Measurements from ENCODE around the gene TGIF2.

Gene TGIF2

GRCh38 chr20:36573798-36574365 is 485 bp downstream of the TGIF2 start:
- TF ChIP-seq CTCF (IDR thresholded peaks at IDR 0.05; ENCODE audit: low read depth, low read length, poor library complexity, severe bottlenecking) (peak; percentile 25), EZH2phosphoT487 (IDR thresholded peaks at IDR 0.05; ENCODE audit: borderline replicate concordance, low read length) (no peak)
- Histone ChIP-seq H3K4me1 (ENCODE audit: control insufficient read depth, low read length) (peaks cover 27% of the 10 kb centered on the region), H3K27ac (ENCODE audit: low read depth, low read length) (peak overlapping the region; percentile 77), H3K27me3 (ENCODE audit: control insufficient read depth, low read length) (no peaks in the 10 kb centered on the region), H3K4me2 (ENCODE audit: low read length) (peak overlapping the region; percentile 93), H3K9me3 (ENCODE audit: control insufficient read depth, insufficient read depth, low read length) (no peaks in the 10 kb centered on the region), H3F3A (ENCODE audit: control insufficient read depth, insufficient read depth) (peaks cover 16% of the 10 kb centered on the region), H3K9me2 (replicated peaks; ENCODE audit: control insufficient read depth, low read length) (no peaks in the 10 kb centered on the region), H3K4me3 (ENCODE audit: low read length) (peak overlapping the region; percentile 87), H3K79me2 (ENCODE audit: control insufficient read depth, low read length) (peaks cover 60% of the 10 kb centered on the region), H4K20me1 (ENCODE audit: control insufficient read depth, insufficient read depth, low read depth, low read length) (peaks cover 21% of the 10 kb centered on the region), H3K36me3 (ENCODE audit: control insufficient read depth, low read length) (peaks cover 37% of the 10 kb centered on the region)

GRCh38 chr20:36574366-36575135 is 1.2 kb downstream of the TGIF2 start:
- TF ChIP-seq CTCF (IDR thresholded peaks at IDR 0.05; ENCODE audit: low read depth, low read length, poor library complexity, severe bottlenecking) (no peak), EZH2phosphoT487 (IDR thresholded peaks at IDR 0.05; ENCODE audit: borderline replicate concordance, low read length) (no peak)
- Histone ChIP-seq H3F3A (ENCODE audit: control insufficient read depth, insufficient read depth) (peaks cover 16% of the 10 kb centered on the region), H3K27me3 (ENCODE audit: control insufficient read depth, low read length) (no peaks in the 10 kb centered on the region), H3K36me3 (ENCODE audit: control insufficient read depth, low read length) (peaks cover 43% of the 10 kb centered on the region), H3K79me2 (ENCODE audit: control insufficient read depth, low read length) (peaks cover 65% of the 10 kb centered on the region), H4K20me1 (ENCODE audit: control insufficient read depth, insufficient read depth, low read depth, low read length) (peaks cover 21% of the 10 kb centered on the region), H3K4me3 (ENCODE audit: low read length) (peak overlapping the region; percentile 87), H3K4me1 (ENCODE audit: control insufficient read depth, low read length) (peaks cover 27% of the 10 kb centered on the region), H3K9me2 (replicated peaks; ENCODE audit: control insufficient read depth, low read length) (no peaks in the 10 kb centered on the region), H3K27ac (ENCODE audit: low read depth, low read length) (peak overlapping the region; percentile 77), H3K4me2 (ENCODE audit: low read length) (peak overlapping the region; percentile 93), H3K9me3 (ENCODE audit: control insufficient read depth, insufficient read depth, low read length) (no peaks in the 10 kb centered on the region)

- Histone ChIP-seq H4K20me1 (ENCODE audit: control insufficient read depth, insufficient read depth, low read depth, low read length) (peaks cover 21% of the 10 kb centered on the region), H3K4me3 (ENCODE audit: low read length) (no peak overlapping the region; the same call in 1 of the 2 replicates), H3K36me3 (ENCODE audit: control insufficient read depth, low read length) (peaks cover 56% of the 10 kb centered on the region), H3K27me3 (ENCODE audit: control insufficient read depth, low read length) (no peaks in the 10 kb centered on the region), H3K9me2 (replicated peaks; ENCODE audit: control insufficient read depth, low read length) (no peaks in the 10 kb centered on the region), H3F3A (ENCODE audit: control insufficient read depth, insufficient read depth) (peaks cover 16% of the 10 kb centered on the region), H3K79me2 (ENCODE audit: control insufficient read depth, low read length) (peaks cover 72% of the 10 kb centered on the region), H3K4me1 (ENCODE audit: control insufficient read depth, low read length) (peaks cover 27% of the 10 kb centered on the region), H3K9me3 (ENCODE audit: control insufficient read depth, insufficient read depth, low read length) (no peaks in the 10 kb centered on the region), H3K27ac (ENCODE audit: low read depth, low read length) (no peak overlapping the region), H3K4me2 (ENCODE audit: low read length) (peak overlapping the region; percentile 93)
- no peak for TF ChIP-seq EZH2phosphoT487 (IDR thresholded peaks at IDR 0.05; ENCODE audit: borderline replicate concordance, low read length)
- TF ChIP-seq CTCF (IDR thresholded peaks at IDR 0.05; ENCODE audit: low read depth, low read length, poor library complexity, severe bottlenecking): no peak
These were observed 2.7 kb downstream of the TGIF2 start for GRCh38 chr20:36576081-36576445.
